Glomerular visceral epithelial cell (primary cell): ENCODE data around the gene MAPK8.

Experiments used
- DNase-seq: peaks from one replicate; pipeline ENCODE4 v3.0.0-alpha.2; 2016; ENCODE audit errors: extremely low spot score

The MAPK8 gene

DNA sequence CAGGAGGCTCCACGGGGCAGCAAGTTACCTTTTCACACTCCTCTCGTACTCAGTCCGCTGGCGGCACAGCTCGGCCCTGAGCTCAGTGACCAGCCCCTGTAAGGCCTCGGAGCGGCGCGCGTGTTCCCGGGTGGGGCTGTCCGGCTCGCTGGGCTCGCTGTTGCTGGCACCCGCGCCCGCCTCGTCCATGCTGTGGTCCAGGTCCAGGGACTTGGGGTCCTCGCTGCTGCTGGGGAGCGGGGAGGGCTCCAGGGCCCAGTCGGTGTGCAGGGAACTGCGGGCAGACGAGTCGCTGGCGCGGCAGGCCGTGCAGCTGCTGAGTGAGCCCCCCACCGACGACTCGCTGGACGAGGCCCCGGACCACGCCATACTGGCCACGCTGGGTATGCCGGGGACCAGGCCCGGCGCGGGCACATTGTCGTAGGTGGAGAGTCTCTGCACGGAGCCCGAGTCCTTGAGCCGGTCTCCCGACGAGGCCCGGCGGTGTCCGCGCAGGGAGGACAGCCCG, 143.8 kb downstream of the MAPK8 start:
- DNase-seq = no peak

- no peak for DNase-seq
Observed at GRCh38 chr10:48450741-48451466, 144.4 kb downstream of the MAPK8 start.

DNA sequence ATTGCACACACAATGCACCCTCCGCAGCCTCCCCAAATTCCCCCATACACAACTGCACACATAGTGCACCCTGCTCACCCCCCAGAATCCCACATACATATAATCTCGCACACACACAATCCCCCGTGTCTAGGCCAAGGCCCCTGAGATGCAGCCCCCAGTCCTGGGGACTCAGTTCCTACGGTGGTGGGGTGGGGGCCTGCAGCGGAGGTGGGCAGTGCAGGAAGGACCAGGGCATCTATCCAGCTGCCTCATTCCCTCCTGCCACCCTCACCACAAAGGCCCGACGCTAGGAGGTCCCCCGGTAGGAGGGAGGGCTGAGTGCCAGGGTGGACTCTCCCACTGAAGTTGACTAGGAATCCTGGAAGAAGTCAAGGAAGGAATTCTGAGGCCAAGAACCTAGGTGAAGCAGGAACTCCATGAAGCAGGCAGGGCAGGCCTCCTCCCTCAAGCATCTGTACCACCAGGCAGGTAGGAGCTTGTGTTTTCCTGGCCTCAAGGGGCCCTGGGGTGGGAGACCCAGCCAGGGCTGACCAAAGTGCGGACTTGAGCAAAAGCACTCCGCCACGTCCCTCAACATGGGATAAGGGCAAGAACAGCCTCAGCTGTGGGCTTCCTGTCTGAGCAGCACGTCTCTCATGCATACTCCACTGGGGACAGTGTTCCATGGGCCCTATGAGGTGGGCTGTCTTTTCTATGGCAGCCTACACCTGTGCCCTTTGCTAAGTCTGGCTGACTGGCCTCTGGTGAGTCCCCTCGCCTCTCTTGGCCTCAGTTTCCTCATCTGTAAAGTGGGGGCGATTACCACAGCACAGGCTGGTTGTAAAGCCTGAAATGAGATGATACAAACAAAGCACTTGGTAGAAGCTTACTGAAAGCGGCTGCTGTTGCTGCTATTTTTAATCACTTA, 145.7 kb downstream of the MAPK8 start:
- DNase-seq = no peak

DNA sequence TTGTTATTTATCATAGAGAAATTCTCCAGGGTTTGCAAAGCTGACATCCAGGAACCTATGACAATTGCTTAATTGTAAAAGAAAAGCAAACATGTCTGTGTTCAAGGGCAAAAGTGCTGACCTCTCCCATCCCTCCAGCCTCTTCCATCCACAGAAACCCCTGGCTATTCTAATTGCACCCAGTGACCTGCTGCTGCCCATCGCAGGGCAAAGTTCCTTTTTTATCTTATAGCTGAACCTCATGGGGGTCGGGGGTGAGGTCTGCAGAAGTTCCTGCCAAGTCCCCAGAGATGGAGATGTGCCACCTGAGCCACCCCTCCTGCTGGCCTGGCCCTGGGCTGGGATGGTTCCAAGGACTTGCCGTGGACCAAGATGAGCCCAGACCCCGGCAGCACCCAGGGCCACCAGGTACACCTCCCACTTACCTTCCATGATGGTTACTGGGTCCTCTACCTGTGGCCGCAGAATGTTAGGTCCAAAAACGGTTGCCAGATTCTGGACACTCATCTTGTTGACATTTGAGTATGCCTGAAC, 146.5 kb downstream of the MAPK8 start:
- no peak for DNase-seq

DNA sequence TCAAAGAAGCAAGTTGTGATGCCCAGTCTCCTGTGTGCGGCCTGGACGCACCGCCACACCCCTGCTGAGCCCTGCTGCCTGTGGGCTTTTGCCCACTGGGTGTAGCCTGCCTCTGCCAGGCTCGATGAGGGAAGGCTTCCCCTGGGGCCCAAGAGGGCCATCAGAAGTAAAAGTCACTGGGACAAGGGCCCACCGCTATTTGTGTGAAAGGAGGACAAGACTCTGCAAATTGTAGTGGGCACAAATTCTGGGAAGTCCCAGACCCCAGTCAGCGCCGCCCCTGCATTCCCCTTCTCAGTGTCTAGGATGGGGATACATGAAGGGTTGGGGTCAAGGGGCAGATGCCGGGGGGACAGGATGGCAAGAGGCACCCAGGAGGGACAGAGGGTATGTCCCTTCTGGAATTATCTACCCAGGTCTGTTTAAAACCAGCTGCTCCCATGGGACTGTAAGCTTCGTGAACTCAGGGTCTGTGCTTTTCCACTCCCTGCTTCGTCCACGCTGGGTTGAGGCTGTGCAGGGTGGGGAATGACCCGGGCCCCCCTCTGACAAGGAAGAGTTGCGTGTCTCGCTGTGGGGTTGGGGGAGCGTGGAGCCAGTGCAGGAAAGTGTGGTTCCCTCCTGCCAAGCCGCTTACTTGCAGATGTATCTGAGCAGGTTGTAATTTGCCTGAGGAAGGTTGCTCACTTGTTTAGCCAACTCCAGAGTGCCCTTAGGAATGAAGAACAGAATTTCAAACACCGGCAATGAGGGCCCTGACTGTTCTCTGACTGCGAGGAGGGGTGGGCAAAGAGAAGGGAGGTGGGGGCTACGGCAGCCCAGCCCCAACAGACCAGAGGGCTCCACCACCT, 147.2 kb downstream of the MAPK8 start:
- DNase-seq = no peak

GRCh38 chr10:48454302-48455054, 148.0 kb downstream of the MAPK8 start:
- DNase-seq = no peak

DNA sequence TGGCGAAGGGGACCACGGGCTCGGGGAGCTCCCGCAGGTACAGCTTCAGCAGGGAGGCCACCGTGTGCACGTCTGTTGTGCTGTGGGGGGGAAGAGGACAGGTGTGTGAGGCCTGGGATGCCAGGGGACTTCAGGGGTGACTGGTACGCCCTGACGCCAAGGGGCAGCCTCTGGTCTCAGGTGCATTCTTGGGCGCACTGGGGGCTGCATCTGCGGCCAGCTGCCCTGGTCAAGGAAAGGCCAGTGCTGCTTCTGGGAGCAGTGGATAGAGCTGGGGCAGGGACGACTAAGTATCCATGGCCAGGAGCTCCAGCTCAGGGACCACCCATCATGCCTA, 148.5 kb downstream of the MAPK8 start:
- DNase-seq = no peak

DNA sequence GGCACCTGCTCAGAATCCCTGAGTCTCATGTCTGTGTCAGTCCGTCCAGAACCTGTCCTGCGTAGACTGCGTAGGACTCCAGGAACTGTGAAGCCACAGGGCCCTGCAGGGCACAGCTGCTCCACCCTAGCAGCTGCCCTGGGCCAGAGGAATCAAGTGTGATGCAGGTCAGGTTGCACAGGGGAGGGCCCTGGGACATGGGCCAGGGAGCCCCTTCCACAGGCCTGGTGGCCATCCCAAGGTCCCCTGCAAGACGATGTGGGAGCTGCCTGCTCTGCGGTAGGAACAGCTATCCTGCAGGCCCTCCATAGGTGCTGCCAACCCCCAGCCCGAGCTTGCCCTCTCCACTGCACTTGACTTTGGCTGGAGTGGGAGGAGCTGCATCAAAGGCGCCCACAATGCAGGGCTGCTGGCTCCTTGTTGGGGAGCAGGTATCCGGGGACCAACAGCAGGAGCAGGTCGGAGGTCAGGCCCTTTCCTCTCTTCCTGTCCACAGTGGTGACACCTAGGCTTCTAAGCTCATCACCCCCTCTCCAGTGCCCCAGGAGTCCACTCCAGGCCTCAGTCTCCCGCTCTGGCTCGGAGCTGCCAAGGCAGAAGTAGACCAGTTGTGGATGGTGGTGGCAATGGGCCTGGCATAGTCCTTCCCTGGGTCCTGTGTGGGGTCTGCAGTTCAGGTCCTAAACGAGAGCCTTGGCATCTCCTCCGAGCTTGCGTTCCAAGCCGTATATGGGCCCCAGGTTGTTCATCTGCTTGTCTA, 149.1 kb downstream of the MAPK8 start:
- no peak for DNase-seq

- peak; percentile 25 for DNase-seq
Observed at GRCh38 chr10:48456361-48456804, 149.9 kb downstream of the MAPK8 start.

GRCh38 chr10:48456808-48457761, 150.6 kb downstream of the MAPK8 start:
- no peak for DNase-seq

GRCh38 chr10:48457949-48458661, 151.6 kb downstream of the MAPK8 start:
- DNase-seq = no peak

- no peak for DNase-seq
Observed at GRCh38 chr10:48458662-48459048, 152.2 kb downstream of the MAPK8 start.

DNA sequence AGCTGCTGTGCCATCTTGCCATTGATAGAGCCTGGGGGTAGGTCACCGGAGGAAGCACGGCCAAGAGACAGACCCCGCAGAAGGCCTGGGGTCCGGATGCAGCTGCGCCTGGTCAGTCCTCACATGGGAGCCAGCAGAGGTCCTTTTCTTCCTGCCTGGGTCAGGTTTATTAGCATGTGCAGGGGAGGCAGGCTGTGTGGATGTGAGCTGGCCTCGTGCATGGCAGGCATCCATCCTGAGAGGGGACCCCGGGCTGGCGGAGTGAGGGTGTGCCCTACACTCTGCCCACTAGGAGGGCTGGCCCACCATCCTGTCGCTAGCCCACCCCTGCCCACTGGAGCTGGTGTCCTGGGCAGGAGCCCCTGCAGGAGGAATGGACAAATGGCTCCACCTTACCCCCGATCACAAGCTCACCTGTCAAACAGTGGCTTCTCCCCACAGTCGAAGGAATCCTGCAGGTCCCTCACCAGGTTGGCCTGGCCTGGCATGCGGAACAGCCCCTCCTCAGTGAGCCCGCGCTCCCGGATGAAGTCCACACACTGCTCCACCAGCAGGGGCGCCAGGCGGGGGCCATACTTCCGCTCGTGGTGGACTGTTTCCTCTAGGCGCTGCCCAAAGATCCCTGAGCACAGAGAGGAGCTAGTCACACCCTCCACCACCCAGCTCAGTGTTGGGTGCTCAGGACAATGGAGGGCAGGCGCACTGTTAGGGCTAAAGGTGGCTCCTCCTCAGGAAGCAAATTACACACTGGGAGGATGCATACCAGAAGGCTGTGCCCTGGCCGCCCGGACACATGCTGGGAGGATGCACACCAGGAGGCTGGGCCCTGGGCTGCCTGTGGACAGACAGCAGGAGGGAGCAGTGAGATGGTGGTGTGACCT, 153.0 kb downstream of the MAPK8 start:
- DNase-seq = no peak

DNA sequence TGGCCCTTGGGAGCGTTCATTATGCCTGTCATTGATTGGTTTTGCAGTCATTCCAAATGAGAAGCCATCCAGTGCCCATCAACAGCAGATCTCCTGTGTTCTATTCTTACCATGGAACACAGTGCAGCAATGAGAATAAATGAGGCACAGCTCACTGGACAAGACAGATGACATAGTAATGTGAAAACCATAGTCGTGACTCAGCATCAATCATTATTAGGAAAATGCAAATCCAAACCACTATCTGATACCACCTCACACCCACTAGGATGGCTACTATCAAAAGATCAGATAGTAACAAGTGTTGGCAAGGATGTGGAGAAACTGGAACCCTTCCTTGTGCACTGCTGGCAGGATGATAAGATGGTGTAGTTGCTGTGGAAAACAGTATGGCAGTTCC, 153.7 kb downstream of the MAPK8 start:
- no peak for DNase-seq

- no peak for DNase-seq
Observed at GRCh38 chr10:48461623-48462481, 155.4 kb downstream of the MAPK8 start.

DNA sequence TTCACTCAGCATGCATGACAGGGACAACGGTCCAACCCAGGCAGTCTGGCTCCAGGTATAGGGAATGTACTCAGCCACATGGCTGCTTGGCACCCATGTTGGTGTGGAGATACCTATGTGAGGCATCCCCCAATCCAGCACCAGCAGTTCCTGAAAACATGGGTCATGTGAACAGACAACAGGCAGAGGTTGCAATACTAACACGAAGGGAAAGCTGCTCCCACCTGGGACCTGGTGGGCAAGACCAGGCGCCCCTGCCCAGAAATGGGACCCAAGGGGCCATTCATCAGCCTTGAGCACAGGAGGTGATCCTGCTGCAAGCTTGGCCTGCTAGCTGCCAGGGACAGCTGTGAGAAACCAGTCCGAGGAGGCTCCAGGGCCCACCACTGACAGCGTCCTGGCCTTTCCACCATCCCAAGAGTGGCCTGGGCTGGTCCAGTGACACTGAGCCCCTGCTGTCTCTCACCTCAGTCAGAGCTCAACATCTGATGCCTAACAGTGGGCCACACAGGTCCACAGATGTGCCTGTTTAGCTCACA, 156.1 kb downstream of the MAPK8 start:
- no peak for DNase-seq
